Thyroid gland (tissue), 4 donors: ENCODE measurements around the gene PNPLA3.

Experiments
- POLR2A ChIP-seq, 2 donors: fragments of 450-650 bp; IDR thresholded peaks; one replicate each; pipeline ENCODE4 v1.6.1; 2017; ENCODE audit warnings: antibody characterized with exemption in 2 of 2, mild to moderate bottlenecking in 2 of 2, moderate library complexity in 1 of 2
- TF ChIP-seq, protein P1 (sequence below), 6 experiments: fragments of 200-600 bp in 3 of 6; fragments of 450-650 bp in 3 of 6; sonication (generic) in 3 of 6; IDR thresholded peaks; one replicate each; pipeline ENCODE4 v1.5.1; 2016 to 2019; ENCODE audit warnings: antibody characterized with exemption in 6 of 6, mild to moderate bottlenecking in 2 of 6, inconsistent platforms in 1 of 6, moderate library complexity in 1 of 6

GRCh38 chr22:43956805-43957463, 33.3 kb downstream of the PNPLA3 start:
- TF ChIP-seq, protein P1, sequence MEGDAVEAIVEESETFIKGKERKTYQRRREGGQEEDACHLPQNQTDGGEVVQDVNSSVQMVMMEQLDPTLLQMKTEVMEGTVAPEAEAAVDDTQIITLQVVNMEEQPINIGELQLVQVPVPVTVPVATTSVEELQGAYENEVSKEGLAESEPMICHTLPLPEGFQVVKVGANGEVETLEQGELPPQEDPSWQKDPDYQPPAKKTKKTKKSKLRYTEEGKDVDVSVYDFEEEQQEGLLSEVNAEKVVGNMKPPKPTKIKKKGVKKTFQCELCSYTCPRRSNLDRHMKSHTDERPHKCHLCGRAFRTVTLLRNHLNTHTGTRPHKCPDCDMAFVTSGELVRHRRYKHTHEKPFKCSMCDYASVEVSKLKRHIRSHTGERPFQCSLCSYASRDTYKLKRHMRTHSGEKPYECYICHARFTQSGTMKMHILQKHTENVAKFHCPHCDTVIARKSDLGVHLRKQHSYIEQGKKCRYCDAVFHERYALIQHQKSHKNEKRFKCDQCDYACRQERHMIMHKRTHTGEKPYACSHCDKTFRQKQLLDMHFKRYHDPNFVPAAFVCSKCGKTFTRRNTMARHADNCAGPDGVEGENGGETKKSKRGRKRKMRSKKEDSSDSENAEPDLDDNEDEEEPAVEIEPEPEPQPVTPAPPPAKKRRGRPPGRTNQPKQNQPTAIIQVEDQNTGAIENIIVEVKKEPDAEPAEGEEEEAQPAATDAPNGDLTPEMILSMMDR (IDR thresholded peaks at IDR 0.05): no peak
- no peak for TF ChIP-seq POLR2A (IDR thresholded peaks at IDR 0.05)
